Tibial nerve (tissue), 4 donors: ENCODE measurements around the gene COX19.

Source experiments
- CTCF ChIP-seq, 5 experiments: fragments of 200-600 bp in 3 of 5; fragments of 450-650 bp in 2 of 5; sonication (generic) in 3 of 5; IDR thresholded peaks; one replicate each; pipeline ENCODE4 v1.5.1; 2016 to 2019; ENCODE audit warnings: antibody characterized with exemption in 5 of 5, mild to moderate bottlenecking in 3 of 5, moderate library complexity in 2 of 5
- EP300 ChIP-seq, 2 donors: sonication (generic); formaldehyde crosslinking; IDR thresholded peaks; one replicate each; pipeline ENCODE4 v1.6.1; 2017; ENCODE audit warnings: antibody characterized with exemption in 2 of 2, mild to moderate bottlenecking in 1 of 2
- POLR2A ChIP-seq, 2 donors: fragments of 450-650 bp; IDR thresholded peaks; one replicate each; pipeline ENCODE4 v1.6.1; 2017; ENCODE audit warnings: antibody characterized with exemption in 2 of 2, mild to moderate bottlenecking in 2 of 2, moderate library complexity in 2 of 2

GRCh38 chr7:959271-959670 lies 16.1 kb downstream of the COX19 start:
- TF ChIP-seq CTCF (IDR thresholded peaks at IDR 0.05) (no peak), POLR2A (IDR thresholded peaks at IDR 0.05) (no peak), EP300 (IDR thresholded peaks at IDR 0.05) (no peak)
